ENCODE data around the gene TNFRSF25. TPM values are rescaled to one million over a fixed set of nuclear protein-coding genes. Genes with fewer than 3 reads are reported as not detected.

The TNFRSF25 gene
- total RNA-seq, 1 experiment from 2014 or later, result 19.4 TPM

DNA sequence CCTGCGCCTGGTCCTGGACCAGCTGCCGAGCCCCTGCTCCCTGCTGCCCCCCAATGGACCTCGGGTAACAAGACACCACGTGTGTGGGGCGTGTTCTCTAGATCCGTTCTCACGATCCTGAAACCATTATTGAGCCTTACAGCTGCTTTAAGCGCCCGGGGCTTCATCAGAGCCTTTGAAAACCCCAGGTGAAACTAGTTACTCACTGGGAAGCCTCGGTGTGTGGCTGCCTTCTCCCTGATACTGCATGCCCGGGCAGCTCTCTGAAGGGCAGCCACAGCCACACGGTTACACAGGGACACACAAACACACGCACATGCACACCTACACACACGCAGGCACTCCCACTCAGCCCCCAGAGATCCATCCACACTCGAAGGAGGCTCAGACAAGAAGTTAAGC is 51.5 kb downstream of the TNFRSF25 start:
- no peaks in the 10 kb centered on the region for H4K20me1 ChIP-seq (ENCODE audit: control insufficient read depth, insufficient read depth, insufficient read length)
- H3K9me3 ChIP-seq (ENCODE audit: control insufficient read depth, low read depth, low read length), result no peaks in the 10 kb centered on the region
- no peak overlapping the region for H3K56ac ChIP-seq (ENCODE audit: insufficient read length, low read depth, low read length)
- no peak overlapping the region for H3K4ac ChIP-seq (ENCODE audit: low read depth, low read length)
- no peak overlapping the region for H2BK5ac ChIP-seq (ENCODE audit: insufficient read length, low read length)
- no peaks in the 10 kb centered on the region for H3K79me2 ChIP-seq (ENCODE audit: insufficient read depth, low read length)
- peaks cover 38% of the 10 kb centered on the region for H3K27me3 ChIP-seq (ENCODE audit: insufficient read depth, low read length)
- no peaks in the 10 kb centered on the region for H3K36me3 Mint-ChIP-seq (ENCODE audit: insufficient read depth in 1 of 3, low read depth in 3 of 3)
- no peak overlapping the region for H2BK15ac ChIP-seq (ENCODE audit: low read depth, low read length)
- no peak overlapping the region for H2AK5ac ChIP-seq (ENCODE audit: insufficient read length, low read length)
- no peak overlapping the region for H4K5ac ChIP-seq (ENCODE audit: insufficient read length, low read depth, low read length)
- peak overlapping the region; percentile 96 for H3K18ac ChIP-seq (ENCODE audit: insufficient read length, low read depth, low read length)
- peak overlapping the region; percentile 91 for H3K14ac ChIP-seq (ENCODE audit: insufficient read depth, low read length)
- peaks cover 18 to 22% of the 10 kb centered on the region in 2 experiments for H3K4me1 Mint-ChIP-seq
- peak overlapping the region in 2 of 3 experiments; percentile 38 to 98; a peak in 3 of 7 replicates for H3K27ac Mint-ChIP-seq
- H2BK120ac ChIP-seq (ENCODE audit: low read depth, low read length, poor library complexity, severe bottlenecking), result peak overlapping the region; percentile 16
- H3K23me2 ChIP-seq (ENCODE audit: insufficient read length, low read depth, low read length, poor library complexity, severe bottlenecking), result no peaks in the 10 kb centered on the region
- H3K4me1 ChIP-seq (ENCODE audit: insufficient read depth, low read length), result peaks cover 3% of the 10 kb centered on the region; the same call in 1 of the 2 replicates
- H3K27me3 Mint-ChIP-seq (ENCODE audit: low read depth), result peaks cover 93% of the 10 kb centered on the region
- H2BK12ac ChIP-seq (ENCODE audit: insufficient read length, low read depth, low read length), result no peak overlapping the region
- no peak overlapping the region for H2AFZ ChIP-seq (ENCODE audit: low read length)
- H3K27ac ChIP-seq (ENCODE audit: insufficient read length, low read depth, low read length), result no peak overlapping the region
- H3K4me3 Mint-ChIP-seq, result peak overlapping the region in 1 of 2 experiments; percentile 44; a peak in 2 of 5 replicates
- H3K9me3 Mint-ChIP-seq, result no peaks in the 10 kb centered on the region; a peak in 2 of 5 replicates
- no peak overlapping the region for H4K91ac ChIP-seq (ENCODE audit: insufficient read length, low read depth, low read length)
- H3T11ph ChIP-seq (ENCODE audit: low read length), result no peak overlapping the region
- DNase-seq, result peak; percentile 88
- no peak overlapping the region for H4K8ac ChIP-seq (replicated peaks; ENCODE audit: insufficient read length, low read depth, low read length)
- no peak overlapping the region for H3K23ac ChIP-seq (ENCODE audit: insufficient read length, low read depth, low read length)
- peak overlapping the region; percentile 25 for H3K4me2 ChIP-seq (ENCODE audit: insufficient read depth, insufficient read length, low read length)
- WGBS (ENCODE audit: extremely low coverage, insufficient read length, low lambda C conversion rate), result no CpG with 5 or more reads among the region's 15 CpGs
- no peak overlapping the region for H2BK20ac ChIP-seq (ENCODE audit: low read depth, low read length, poor library complexity, severe bottlenecking)
- H3K79me1 ChIP-seq (ENCODE audit: insufficient read depth, low read depth, low read length, poor library complexity, severe bottlenecking), result no peaks in the 10 kb centered on the region
- TF ChIP-seq, protein P1, sequence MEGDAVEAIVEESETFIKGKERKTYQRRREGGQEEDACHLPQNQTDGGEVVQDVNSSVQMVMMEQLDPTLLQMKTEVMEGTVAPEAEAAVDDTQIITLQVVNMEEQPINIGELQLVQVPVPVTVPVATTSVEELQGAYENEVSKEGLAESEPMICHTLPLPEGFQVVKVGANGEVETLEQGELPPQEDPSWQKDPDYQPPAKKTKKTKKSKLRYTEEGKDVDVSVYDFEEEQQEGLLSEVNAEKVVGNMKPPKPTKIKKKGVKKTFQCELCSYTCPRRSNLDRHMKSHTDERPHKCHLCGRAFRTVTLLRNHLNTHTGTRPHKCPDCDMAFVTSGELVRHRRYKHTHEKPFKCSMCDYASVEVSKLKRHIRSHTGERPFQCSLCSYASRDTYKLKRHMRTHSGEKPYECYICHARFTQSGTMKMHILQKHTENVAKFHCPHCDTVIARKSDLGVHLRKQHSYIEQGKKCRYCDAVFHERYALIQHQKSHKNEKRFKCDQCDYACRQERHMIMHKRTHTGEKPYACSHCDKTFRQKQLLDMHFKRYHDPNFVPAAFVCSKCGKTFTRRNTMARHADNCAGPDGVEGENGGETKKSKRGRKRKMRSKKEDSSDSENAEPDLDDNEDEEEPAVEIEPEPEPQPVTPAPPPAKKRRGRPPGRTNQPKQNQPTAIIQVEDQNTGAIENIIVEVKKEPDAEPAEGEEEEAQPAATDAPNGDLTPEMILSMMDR (conservative IDR thresholded peaks at IDR 0.05), result peak; percentile 81
- no peak overlapping the region for H3K9ac ChIP-seq (ENCODE audit: extremely low read depth, insufficient read length, low read length)

Measured in H9 (cell line).